MM.1S (cell line): ENCODE results near the gene SYT17.

Experiments
- DNase-seq: peaks from one replicate; pipeline ENCODE4 v3.0.0-alpha.2; 2015
- H2AFZ ChIP-seq: fragments of 300-600 bp; sonication (generic); 2 replicates; pipeline ENCODE4 v1.6.0; 2016; ENCODE audit warnings: antibody characterized with exemption, low read length
- H3F3A ChIP-seq: fragments of 300-600 bp; sonication (generic); 2 replicates; pipeline ENCODE4 v1.6.1; 2016; ENCODE audit warnings: mild to moderate bottlenecking, antibody characterized with exemption, low read length, moderate library complexity, mixed read lengths; ENCODE audit not compliant: insufficient read depth
- H3K27ac ChIP-seq: fragments of 300-600 bp; sonication (generic); 2 replicates; pipeline ENCODE4 v1.5.1; 2016; ENCODE audit warnings: mild to moderate bottlenecking, low read length
- H3K27me3 ChIP-seq: fragments of 300-600 bp; sonication (generic); replicated peaks from 2 replicates; pipeline ENCODE4 v1.6.0; 2016; ENCODE audit warnings: low read length; ENCODE audit not compliant: insufficient read depth
- H3K36me3 ChIP-seq: fragments of 300-600 bp; sonication (generic); replicated peaks from 2 replicates; pipeline ENCODE4 v1.6.1; 2016; ENCODE audit warnings: mild to moderate bottlenecking, low read length, mixed read lengths; ENCODE audit not compliant: insufficient read depth
- H3K4me1 ChIP-seq: fragments of 300-600 bp; sonication (generic); 2 replicates; pipeline ENCODE4 v1.6.1; 2016; ENCODE audit warnings: low read length, mixed read lengths
- H3K4me2 ChIP-seq: fragments of 300-600 bp; sonication (generic); 2 replicates; pipeline ENCODE4 v1.6.0; 2016; ENCODE audit warnings: low read depth, low read length
- H3K4me3 ChIP-seq: fragments of 300-600 bp; sonication (generic); 2 replicates; pipeline ENCODE4 v1.5.1; 2016; ENCODE audit warnings: low read length, mixed read lengths
- H3K79me2 ChIP-seq: fragments of 300-600 bp; sonication (generic); 2 replicates; pipeline ENCODE4 v1.6.1; 2016; ENCODE audit warnings: mixed run types, low read length, mixed read lengths
- H3K9ac ChIP-seq: fragments of 300-600 bp; sonication (generic); 2 replicates; pipeline ENCODE4 v1.6.1; 2016; ENCODE audit warnings: low read length, mixed read lengths
- H3K9me2 ChIP-seq: fragments of 300-600 bp; sonication (generic); replicated peaks from 2 replicates; pipeline ENCODE4 v1.6.1; 2016; ENCODE audit warnings: mild to moderate bottlenecking, low read length, mixed read lengths; ENCODE audit not compliant: insufficient read depth
- H3K9me3 ChIP-seq: fragments of 300-600 bp; sonication (generic); replicated peaks from 2 replicates; pipeline ENCODE4 v1.6.1; 2016; ENCODE audit warnings: mild to moderate bottlenecking, low read length, mixed read lengths; ENCODE audit not compliant: insufficient read depth
- H4K20me1 ChIP-seq: fragments of 300-600 bp; sonication (generic); 2 replicates; pipeline ENCODE4 v1.6.1; 2016; ENCODE audit warnings: mild to moderate bottlenecking, low read length, moderate library complexity, mixed read lengths; ENCODE audit not compliant: insufficient read depth
- EZH2 ChIP-seq: fragments of 300-600 bp; sonication (generic); optimal IDR thresholded peaks from 2 replicates; pipeline ENCODE3; 2017; ENCODE audit warnings: low read depth, mild to moderate bottlenecking, antibody characterized with exemption, low read length, mixed read lengths
- EZH2phosphoT487 ChIP-seq: fragments of 300-600 bp; sonication (generic); IDR thresholded peaks from 2 replicates; pipeline ENCODE4 v1.6.1; 2018; ENCODE audit warnings: antibody characterized with exemption, low read length
- TF ChIP-seq, protein P1 (sequence below): fragments of 300-600 bp; sonication (generic); IDR thresholded peaks from 2 replicates; pipeline ENCODE4 v1.5.1; 2016; ENCODE audit warnings: antibody characterized with exemption, low read length, mixed read lengths

Gene SYT17

DNA sequence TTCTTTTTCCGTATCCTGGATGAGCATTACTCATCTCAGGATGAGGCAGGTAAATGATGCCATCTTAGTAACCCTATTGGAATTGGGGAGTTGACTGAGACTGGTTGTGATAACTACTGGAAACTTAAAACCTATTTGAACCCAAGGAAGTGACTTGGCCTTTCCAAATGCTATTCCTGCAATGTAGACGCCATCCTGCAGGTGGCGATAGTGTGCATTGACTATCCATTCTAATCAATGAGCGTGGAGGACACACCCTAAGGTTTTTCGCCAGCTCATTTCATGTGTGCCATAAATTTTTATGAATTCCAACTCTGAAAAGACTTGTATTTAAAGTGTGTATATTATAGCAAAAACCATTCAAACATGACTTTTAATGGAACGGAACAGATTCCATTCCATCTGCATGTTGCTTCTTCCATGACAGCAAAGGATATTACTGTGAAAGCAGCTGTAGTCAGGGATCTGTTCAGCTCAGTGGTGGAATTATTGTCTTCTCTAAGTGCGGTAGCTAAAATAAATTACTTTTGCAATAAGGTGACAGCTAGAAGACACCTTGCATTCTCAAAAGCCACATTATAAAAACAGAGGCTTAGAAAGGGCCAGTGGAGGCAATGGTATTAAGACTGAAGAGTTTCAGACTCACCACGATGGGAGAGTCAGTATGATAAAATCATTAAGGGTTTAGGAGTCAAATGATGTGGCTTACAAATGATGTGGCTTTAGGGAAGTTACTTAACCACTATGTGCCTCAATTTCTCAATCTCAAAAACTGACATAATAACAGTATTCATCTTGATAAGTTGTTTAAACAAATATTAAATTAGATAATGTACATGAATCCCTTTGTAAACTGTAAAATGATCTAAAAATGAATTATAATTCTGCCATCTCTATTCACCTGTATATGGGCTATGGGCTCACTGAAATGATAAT, 55.5 kb downstream of the SYT17 start:
- Histone ChIP-seq H3K4me1 (no peaks in the 10 kb centered on the region), H3K4me2 (no peak overlapping the region), H3F3A (no peaks in the 10 kb centered on the region), H3K9me3 (no peaks in the 10 kb centered on the region), H3K27me3 (no peaks in the 10 kb centered on the region), H3K27ac (no peak overlapping the region), H3K9me2 (no peaks in the 10 kb centered on the region), H2AFZ (no peak overlapping the region), H3K4me3 (no peak overlapping the region), H4K20me1 (no peaks in the 10 kb centered on the region), H3K9ac (no peak overlapping the region), H3K79me2 (no peaks in the 10 kb centered on the region), H3K36me3 (no peaks in the 10 kb centered on the region)
- peak; percentile 30 for DNase-seq
- TF ChIP-seq, protein P1, sequence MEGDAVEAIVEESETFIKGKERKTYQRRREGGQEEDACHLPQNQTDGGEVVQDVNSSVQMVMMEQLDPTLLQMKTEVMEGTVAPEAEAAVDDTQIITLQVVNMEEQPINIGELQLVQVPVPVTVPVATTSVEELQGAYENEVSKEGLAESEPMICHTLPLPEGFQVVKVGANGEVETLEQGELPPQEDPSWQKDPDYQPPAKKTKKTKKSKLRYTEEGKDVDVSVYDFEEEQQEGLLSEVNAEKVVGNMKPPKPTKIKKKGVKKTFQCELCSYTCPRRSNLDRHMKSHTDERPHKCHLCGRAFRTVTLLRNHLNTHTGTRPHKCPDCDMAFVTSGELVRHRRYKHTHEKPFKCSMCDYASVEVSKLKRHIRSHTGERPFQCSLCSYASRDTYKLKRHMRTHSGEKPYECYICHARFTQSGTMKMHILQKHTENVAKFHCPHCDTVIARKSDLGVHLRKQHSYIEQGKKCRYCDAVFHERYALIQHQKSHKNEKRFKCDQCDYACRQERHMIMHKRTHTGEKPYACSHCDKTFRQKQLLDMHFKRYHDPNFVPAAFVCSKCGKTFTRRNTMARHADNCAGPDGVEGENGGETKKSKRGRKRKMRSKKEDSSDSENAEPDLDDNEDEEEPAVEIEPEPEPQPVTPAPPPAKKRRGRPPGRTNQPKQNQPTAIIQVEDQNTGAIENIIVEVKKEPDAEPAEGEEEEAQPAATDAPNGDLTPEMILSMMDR: peak; percentile 84
- TF ChIP-seq EZH2 (no peak), EZH2phosphoT487 (no peak)

DNA sequence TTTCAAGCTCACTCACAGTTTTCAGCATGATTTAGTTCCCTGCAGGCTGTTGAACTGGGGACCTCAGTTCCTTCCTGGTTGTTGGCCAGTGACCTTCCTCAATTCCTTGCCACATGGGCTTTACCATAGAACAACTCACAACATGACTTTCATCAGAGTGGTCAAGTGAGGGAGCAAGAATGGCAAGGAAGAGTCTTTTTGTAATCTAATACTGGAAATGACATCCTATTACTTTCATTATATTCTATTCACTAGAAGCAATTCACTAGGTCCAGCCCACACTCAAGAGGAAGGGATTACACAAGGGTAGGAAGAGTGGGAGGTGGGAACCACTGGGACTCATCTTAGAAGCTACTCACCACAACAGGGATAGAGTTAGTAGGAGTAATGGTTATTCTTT, 57.6 kb downstream of the SYT17 start:
- Histone ChIP-seq H3K27ac (no peak overlapping the region), H3F3A (no peaks in the 10 kb centered on the region), H3K9me2 (no peaks in the 10 kb centered on the region), H3K4me2 (no peak overlapping the region), H3K9me3 (no peaks in the 10 kb centered on the region), H3K4me3 (no peak overlapping the region), H3K9ac (no peak overlapping the region), H3K36me3 (no peaks in the 10 kb centered on the region), H2AFZ (no peak overlapping the region), H3K79me2 (no peaks in the 10 kb centered on the region), H4K20me1 (no peaks in the 10 kb centered on the region), H3K4me1 (no peaks in the 10 kb centered on the region), H3K27me3 (no peaks in the 10 kb centered on the region)
- TF ChIP-seq, protein P1: no peak
- TF ChIP-seq EZH2 (no peak), EZH2phosphoT487 (no peak)
- DNase-seq: no peak

DNA sequence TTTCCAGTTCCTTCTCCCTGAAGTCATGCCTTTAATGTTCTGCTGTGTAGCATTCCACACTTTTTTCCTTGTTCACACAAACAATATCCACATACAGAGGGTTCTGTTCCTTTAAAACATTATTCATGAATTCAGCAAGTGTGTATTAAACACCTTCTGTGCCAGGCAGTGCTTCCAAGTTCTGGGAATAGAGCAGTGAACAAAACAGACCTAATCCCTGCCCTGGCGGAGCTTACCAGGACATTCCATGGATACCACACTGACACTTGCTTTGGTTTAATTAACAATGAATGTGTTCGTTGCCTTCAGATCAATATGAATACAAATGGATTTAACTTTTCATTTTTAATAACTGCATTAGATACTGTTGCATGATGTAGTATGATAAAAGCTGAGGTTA, 59.6 kb downstream of the SYT17 start:
- Histone ChIP-seq H3K4me1 (no peaks in the 10 kb centered on the region), H3K9ac (no peak overlapping the region), H3K79me2 (no peaks in the 10 kb centered on the region), H3K9me3 (no peaks in the 10 kb centered on the region), H3K9me2 (no peaks in the 10 kb centered on the region), H3K4me3 (no peak overlapping the region), H3F3A (no peaks in the 10 kb centered on the region), H3K27ac (no peak overlapping the region), H3K27me3 (no peaks in the 10 kb centered on the region), H3K36me3 (no peaks in the 10 kb centered on the region), H2AFZ (no peak overlapping the region), H4K20me1 (no peaks in the 10 kb centered on the region), H3K4me2 (no peak overlapping the region)
- TF ChIP-seq, protein P1: no peak
- TF ChIP-seq EZH2 (no peak), EZH2phosphoT487 (no peak)
- DNase-seq: no peak
